A549 (cell line): ENCODE results near the gene ROBO3.

ENCODE experiments used
- HDAC2 ChIP-seq: fragments of 200-600 bp; sonication (generic); IDR thresholded peaks from 2 replicates; pipeline ENCODE4 v1.6.1; 2016
- HOXB5 ChIP-seq: fragments of 250-450 bp; sonication (Bioruptor Pico); IDR thresholded peaks from 2 replicates; pipeline ENCODE4 v1.5.0; 2020; ENCODE audit warnings: mild to moderate bottlenecking, moderate library complexity
- JUN ChIP-seq, 2 experiments: fragments of >200 bp; sonication (Bioruptor Twin); formaldehyde crosslinking; IDR thresholded peaks; 2 replicates in 1 of 2; 3 replicates in 1 of 2; pipeline ENCODE4 v1.6.1; 2016 to 2017
- MAFK ChIP-seq: fragments of 450-650 bp; IDR thresholded peaks from 2 replicates; pipeline ENCODE4 v1.6.1; 2014; ENCODE audit not compliant: partially characterized antibody
- PHF8 ChIP-seq: fragments of 200-600 bp; sonication (generic); IDR thresholded peaks from 2 replicates; pipeline ENCODE4 v1.6.1; 2016; ENCODE audit warnings: low read depth, mild to moderate bottlenecking, antibody characterized with exemption, moderate library complexity, borderline replicate concordance
- POLR2A ChIP-seq: IDR thresholded peaks from 2 replicates; pipeline ENCODE4 v1.6.1; 2012; ENCODE audit warnings: mild to moderate bottlenecking, low read length
- POLR2AphosphoS2 ChIP-seq: conservative IDR thresholded peaks from 2 replicates; pipeline ENCODE4 v1.6.1; 2012; ENCODE audit warnings: low read length, improper control_type of control experiment, inconsistent platforms
- RFX5 ChIP-seq: fragments of 450-650 bp; IDR thresholded peaks from 2 replicates; pipeline ENCODE4 v1.7.1; 2014; ENCODE audit warnings: antibody characterized with exemption, mild to moderate bottlenecking, moderate library complexity
- RNF2 ChIP-seq: fragments of 200-600 bp; sonication (generic); IDR thresholded peaks from 2 replicates; pipeline ENCODE4 v1.6.1; 2016; ENCODE audit warnings: low read depth, mild to moderate bottlenecking, antibody characterized with exemption, moderate library complexity, borderline replicate concordance
- TF ChIP-seq, protein P1 (sequence below): fragments of >200 bp; sonication (Bioruptor Twin); formaldehyde crosslinking; IDR thresholded peaks from 3 replicates; pipeline ENCODE4 v1.5.1; 2016
- TF ChIP-seq, protein P2 (sequence below): fragments of 150-350 bp; IDR thresholded peaks from 2 replicates; pipeline ENCODE4 v1.6.1; 2014; ENCODE audit warnings: low read depth, mild to moderate bottlenecking, low read length
- TF ChIP-seq, protein P3 (sequence below): IDR thresholded peaks from 2 replicates; pipeline ENCODE4 v1.6.1; 2012
- TF ChIP-seq, protein P4 (sequence below): fragments of 200-600 bp; sonication (generic); IDR thresholded peaks from 2 replicates; pipeline ENCODE4 v1.6.1; 2016; ENCODE audit warnings: antibody characterized with exemption, mild to moderate bottlenecking, moderate library complexity

DNA sequence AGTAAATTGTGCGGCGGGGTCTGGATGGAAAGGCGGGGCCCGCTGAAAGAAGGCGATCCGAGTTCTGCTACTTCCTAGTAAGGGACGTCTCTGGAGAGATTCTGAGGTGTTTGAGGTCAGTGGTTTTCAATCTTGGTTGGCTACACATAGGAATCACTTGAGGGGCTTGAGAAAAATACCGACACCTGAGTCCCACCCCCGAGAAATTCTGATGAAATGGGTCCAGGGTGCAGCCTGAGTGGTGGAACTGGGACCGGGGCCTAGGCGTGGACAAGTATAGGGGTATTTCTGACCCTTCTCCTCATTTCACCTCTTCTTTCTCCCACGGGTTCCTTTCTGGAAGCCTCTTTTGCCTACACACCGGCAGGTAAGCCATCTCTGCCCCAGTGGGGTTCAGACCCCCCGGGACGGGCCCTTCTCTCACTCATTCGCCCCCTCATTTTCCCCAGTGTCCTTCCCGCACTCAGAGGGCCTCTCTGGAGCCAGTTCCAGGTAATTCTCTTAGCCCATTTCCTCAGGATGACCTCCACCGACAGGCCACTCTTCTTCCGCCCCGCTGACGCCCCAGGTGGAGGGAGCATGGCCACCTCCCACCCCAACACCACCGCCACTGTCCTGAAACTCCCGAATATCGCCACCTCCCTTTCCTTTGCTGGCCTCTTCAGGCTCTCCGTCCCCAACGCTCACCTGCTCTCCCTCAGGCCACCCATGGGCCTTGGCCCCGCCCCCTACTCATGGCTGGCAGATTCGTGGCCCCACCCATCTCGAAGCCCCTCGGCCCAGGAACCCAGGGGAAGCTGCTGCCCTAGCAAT, 11.8 kb downstream of the ROBO3 start:
- TF ChIP-seq POLR2A (no peak), POLR2AphosphoS2 (no peak), MAFK (no peak), PHF8 (no peak), JUN (IDR thresholded peaks at IDR 0.05) (no peak), RFX5 (no peak), RNF2 (no peak), HDAC2 (no peak), HOXB5 (CRISPR knock-in tag) (no peak)
- TF ChIP-seq, protein P1, sequence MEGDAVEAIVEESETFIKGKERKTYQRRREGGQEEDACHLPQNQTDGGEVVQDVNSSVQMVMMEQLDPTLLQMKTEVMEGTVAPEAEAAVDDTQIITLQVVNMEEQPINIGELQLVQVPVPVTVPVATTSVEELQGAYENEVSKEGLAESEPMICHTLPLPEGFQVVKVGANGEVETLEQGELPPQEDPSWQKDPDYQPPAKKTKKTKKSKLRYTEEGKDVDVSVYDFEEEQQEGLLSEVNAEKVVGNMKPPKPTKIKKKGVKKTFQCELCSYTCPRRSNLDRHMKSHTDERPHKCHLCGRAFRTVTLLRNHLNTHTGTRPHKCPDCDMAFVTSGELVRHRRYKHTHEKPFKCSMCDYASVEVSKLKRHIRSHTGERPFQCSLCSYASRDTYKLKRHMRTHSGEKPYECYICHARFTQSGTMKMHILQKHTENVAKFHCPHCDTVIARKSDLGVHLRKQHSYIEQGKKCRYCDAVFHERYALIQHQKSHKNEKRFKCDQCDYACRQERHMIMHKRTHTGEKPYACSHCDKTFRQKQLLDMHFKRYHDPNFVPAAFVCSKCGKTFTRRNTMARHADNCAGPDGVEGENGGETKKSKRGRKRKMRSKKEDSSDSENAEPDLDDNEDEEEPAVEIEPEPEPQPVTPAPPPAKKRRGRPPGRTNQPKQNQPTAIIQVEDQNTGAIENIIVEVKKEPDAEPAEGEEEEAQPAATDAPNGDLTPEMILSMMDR, result no peak
- TF ChIP-seq, protein P2, sequence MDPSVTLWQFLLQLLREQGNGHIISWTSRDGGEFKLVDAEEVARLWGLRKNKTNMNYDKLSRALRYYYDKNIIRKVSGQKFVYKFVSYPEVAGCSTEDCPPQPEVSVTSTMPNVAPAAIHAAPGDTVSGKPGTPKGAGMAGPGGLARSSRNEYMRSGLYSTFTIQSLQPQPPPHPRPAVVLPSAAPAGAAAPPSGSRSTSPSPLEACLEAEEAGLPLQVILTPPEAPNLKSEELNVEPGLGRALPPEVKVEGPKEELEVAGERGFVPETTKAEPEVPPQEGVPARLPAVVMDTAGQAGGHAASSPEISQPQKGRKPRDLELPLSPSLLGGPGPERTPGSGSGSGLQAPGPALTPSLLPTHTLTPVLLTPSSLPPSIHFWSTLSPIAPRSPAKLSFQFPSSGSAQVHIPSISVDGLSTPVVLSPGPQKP, result no peak
- TF ChIP-seq, protein P3, sequence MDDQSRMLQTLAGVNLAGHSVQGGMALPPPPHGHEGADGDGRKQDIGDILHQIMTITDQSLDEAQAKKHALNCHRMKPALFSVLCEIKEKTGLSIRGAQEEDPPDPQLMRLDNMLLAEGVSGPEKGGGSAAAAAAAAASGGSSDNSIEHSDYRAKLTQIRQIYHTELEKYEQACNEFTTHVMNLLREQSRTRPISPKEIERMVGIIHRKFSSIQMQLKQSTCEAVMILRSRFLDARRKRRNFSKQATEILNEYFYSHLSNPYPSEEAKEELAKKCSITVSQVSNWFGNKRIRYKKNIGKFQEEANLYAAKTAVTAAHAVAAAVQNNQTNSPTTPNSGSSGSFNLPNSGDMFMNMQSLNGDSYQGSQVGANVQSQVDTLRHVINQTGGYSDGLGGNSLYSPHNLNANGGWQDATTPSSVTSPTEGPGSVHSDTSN, result no peak
- TF ChIP-seq, protein P4, sequence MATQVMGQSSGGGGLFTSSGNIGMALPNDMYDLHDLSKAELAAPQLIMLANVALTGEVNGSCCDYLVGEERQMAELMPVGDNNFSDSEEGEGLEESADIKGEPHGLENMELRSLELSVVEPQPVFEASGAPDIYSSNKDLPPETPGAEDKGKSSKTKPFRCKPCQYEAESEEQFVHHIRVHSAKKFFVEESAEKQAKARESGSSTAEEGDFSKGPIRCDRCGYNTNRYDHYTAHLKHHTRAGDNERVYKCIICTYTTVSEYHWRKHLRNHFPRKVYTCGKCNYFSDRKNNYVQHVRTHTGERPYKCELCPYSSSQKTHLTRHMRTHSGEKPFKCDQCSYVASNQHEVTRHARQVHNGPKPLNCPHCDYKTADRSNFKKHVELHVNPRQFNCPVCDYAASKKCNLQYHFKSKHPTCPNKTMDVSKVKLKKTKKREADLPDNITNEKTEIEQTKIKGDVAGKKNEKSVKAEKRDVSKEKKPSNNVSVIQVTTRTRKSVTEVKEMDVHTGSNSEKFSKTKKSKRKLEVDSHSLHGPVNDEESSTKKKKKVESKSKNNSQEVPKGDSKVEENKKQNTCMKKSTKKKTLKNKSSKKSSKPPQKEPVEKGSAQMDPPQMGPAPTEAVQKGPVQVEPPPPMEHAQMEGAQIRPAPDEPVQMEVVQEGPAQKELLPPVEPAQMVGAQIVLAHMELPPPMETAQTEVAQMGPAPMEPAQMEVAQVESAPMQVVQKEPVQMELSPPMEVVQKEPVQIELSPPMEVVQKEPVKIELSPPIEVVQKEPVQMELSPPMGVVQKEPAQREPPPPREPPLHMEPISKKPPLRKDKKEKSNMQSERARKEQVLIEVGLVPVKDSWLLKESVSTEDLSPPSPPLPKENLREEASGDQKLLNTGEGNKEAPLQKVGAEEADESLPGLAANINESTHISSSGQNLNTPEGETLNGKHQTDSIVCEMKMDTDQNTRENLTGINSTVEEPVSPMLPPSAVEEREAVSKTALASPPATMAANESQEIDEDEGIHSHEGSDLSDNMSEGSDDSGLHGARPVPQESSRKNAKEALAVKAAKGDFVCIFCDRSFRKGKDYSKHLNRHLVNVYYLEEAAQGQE, result no peak
